Inferior parietal cortex (tissue), 1 donor: ENCODE results near the gene MT1M.
A peak's percentile ranks its signal among the peaks of the same experiment; 100 is the strongest.
"Not testable (repeated sequence)": the region's sequence is repeated elsewhere in the genome, so short reads cannot be mapped to it uniquely, and the experiment has no call there.

Experiments
- DNase-seq: peaks from one replicate; pipeline ENCODE4 v3.0.0-alpha.2; 2016; ENCODE audit errors: extremely low spot score

Gene MT1M

DNA sequence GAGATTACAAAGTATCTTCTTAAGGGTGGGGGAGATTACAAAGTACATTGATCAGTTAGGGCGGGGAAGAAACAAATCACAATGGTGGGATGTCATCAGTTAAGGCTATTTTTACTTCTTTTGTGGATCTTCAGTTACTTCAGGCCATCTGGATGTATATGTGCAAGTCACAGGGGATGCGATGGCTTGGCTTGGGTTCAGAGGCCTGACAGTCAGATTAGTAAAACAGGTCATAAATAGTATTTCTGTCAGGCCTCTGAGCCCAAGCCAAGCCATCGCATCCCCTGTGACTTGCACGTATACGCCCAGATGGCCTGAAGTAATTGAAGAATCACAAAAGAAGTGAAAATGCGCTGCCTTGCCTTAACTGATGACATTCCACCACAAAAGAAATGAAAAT, 42.1 kb downstream of the MT1M start:
- not testable (repeated sequence) for DNase-seq

DNA sequence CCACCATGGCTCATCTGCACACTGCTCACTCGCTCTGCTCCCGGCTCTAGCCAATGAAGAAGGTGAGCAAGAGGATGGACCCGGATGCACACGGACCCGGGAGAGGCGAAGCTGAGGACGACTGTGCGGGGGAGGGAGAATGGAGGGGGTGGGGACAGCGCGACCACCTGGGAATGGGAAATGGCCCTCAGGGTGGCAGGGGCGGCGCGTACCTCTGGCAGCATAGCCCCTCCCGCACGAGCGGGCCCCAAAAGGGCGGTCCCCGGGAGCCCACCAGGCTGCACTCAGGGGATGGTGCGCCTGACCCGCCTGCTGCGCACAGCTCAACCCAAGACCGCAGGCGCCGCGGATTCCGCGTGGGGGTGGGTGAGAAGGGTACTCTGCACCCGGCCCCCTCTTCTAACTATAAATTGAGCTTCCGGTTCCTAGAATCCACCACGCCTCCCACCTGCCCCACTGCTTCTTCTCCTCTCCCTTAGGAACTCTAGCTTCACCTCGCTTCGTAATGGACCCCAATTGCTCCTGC, 43.3 kb downstream of the MT1M start:
- no peak for DNase-seq

DNA sequence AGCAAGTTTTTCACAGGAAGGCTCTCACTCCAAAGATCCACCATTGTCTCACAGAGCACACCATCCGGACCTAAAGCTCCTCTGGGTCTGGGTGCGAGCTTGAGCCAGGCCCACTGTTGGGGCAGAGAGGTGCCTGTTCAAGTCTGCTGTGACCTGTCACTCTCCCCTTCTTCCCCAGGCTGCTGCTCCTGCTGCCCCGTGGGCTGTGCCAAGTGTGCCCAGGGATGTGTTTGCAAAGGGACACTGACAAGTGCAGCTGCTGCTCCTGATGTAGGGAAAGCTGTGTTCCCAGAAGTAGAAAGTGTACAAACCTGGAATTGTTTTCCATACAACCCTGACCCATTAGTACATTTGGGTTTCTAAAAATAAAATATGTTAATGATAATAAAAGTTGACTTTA, 45.0 kb downstream of the MT1M start:
- no peak for DNase-seq

DNA sequence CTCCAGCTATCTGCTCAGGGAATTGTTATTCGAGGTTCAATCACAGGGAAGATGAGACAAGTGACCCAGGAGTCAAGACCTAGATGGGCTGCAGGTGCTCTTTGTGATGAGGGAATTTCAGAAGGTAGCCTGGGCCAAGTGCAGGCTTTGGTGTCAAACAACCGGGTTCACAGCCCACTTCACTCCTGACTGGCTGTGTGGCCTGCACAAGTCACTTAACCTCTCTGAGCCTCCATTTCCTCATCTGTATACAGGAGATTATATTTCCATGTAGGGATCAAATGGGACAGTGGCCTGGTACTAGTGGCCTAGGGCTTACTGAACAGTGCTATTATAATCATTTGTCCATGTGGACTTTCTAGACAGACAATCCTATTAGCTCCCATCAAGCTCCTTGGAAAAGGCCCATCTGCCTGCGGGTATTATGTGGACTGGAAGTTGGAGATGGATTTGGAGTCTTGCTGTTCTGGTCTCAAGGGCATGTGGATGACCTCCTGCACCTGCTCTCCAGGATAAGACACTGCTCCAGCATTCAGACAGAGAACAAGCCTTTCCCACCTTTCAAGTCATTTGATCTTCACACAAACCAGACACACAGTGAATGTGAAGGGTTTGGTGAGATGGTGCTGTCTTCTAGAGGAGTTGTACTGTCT, 46.7 kb downstream of the MT1M start:
- DNase-seq, result no peak

DNA sequence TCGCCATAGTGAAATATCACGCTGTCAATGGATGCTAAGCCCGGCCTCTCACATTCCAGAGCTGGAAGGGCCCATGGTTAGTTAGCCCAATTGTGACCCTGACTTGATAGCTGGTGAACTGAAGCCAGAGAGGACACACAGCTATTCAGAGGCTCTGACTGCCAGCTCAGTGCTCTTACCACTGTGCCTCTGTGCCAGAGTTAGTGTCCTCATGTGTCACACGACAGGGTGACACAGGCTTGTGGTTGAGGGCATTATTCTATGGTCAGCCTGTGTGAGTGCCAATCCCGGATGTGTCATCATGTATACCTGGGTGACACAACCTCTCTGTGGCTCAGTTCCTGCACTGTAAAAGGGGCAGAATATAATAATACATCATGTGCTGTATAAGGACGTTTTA, 47.4 kb downstream of the MT1M start:
- DNase-seq, result no peak

DNA sequence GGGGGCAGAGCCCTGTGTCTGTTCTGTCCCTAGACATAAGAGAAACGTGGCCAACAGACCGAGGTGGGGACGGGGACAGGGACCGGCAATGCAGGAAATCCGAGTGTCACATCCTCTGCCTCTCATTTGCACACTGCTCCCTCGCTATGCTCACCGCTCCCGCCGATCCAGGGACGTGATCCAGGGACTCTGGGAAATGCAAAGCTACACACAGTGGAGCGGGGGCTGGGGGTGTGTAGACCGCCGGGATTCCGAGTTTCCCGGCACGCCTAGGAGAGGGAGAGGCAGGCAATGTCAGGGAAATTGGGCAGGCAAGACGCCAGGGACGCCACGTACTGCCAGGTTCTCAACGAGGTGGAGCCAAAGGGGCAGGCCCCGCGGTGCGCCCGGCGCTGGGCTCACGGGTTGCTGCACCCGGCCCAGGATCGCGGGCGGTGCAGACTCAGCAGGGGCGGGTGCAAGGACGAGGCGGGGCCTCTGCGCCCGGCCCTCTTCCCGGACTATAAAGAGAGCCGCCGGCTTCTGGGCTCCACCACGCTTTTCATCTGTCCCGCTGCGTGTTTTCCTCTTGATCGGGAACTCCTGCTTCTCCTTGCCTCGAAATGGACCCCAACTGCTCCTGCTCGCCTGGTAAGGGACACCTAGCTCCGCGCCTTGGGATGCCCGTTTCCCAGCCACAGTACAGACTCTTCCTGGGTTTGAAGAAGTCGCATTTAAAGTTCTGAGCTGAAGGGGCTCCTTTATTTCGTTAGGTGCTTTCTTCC, 49.7 kb downstream of the MT1M start, which contains the start of gene MT1X:
MT1X (plus strand) TSS at position 532 of the 764 bp plus-strand sequence; CDS start at position 603, 71 bp downstream.
- DNase-seq, result peak; percentile 83

DNA sequence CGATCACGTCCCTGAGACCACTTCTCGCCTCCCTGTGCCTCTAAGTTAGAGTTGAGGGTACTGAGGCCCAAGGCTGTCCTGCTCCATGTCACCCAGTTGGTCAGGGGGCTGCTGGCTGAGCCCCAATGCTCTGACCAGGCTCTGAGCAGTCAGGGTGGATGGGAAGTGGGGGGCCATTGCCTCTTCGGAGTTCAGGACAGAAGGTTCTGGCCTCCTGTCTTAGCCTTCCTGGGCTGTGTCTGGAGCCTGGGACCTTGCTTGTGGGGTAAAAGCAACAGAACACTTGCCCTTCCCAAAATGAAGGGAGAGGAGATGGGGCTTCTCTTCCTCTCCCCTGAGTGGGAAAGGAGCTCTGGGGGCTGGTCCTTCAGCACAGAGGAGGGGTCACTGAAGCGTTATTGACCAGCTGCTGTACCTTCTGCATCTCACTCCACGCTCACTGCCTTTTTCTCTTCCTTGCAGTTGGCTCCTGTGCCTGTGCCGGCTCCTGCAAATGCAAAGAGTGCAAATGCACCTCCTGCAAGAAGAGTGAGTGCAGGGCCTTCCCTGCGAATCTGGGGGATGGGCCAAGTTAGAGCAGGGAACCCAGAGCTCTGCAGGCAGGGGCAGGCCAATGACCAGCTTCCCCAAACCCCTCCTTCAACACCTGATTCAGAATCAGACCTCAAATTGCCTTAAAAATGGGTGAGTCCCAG, 50.4 kb downstream of the MT1M start:
- no peak for DNase-seq
